Activated naive CD4-positive, alpha-beta T cell treated with anti-CD3 and anti-CD28 coated beads for 36 hours (primary cell): ENCODE data around the gene PSMA3. TPM values are rescaled to one million over a fixed set of nuclear protein-coding genes. Genes with fewer than 3 reads are reported as not detected.
A peak's percentile ranks its signal among the peaks of the same experiment; 100 is the strongest.

Experiments used
- CTCF ChIA-PET: fragments of 350-600 bp; sonication (Branson Sonifier 250); formaldehyde crosslinking; loops from one replicate; lab custom pipeline; 2021; ENCODE audit warnings: antibody characterized with exemption; lab: Charles Lee
- DNase-seq: peaks from one replicate; pipeline ENCODE4 v3.0.0-alpha.2; 2020
- H3K27ac Mint-ChIP-seq: one replicate; pipeline ENCODE4 v1.8.0; 2021; ENCODE audit warnings: mild to moderate bottlenecking, mixed read lengths
- H3K27me3 Mint-ChIP-seq: one replicate; pipeline ENCODE4 v1.8.0; 2021; ENCODE audit warnings: low read depth, mixed read lengths
- H3K36me3 Mint-ChIP-seq: one replicate; pipeline ENCODE4 v1.8.0; 2021; ENCODE audit warnings: low read depth, mixed read lengths
- H3K4me1 Mint-ChIP-seq: one replicate; pipeline ENCODE4 v1.8.0; 2021; ENCODE audit warnings: low read depth, mixed read lengths
- H3K4me3 Mint-ChIP-seq: one replicate; pipeline ENCODE4 v1.8.0; 2021; ENCODE audit warnings: mild to moderate bottlenecking, moderate library complexity, mixed read lengths
- H3K9me3 Mint-ChIP-seq: one replicate; pipeline ENCODE4 v1.8.0; 2021; ENCODE audit warnings: mixed read lengths
- intact Hi-C: fragments of 100-400 bp; cut with micrococcal nuclease; formaldehyde crosslinking; loops from one replicate; pipeline ENCODE4 v1.15.1; 2023
- total RNA-seq, 2 experiments: library from RNA; stranded (reverse); gene quantifications; one replicate each; pipeline ENCODE4 v1.2.3, GENCODE V29; 2021

The PSMA3 gene
- total RNA-seq, 2 experiments from 2014 or later: 399 to 424 TPM

GRCh38 chr14:58291646-58292045 lies 47.0 kb downstream of the PSMA3 start:
- peaks cover 46% of the 10 kb centered on the region for H3K36me3 Mint-ChIP-seq
- no peak overlapping the region for H3K27ac Mint-ChIP-seq
- intact Hi-C loops: loop anchor here (10.0 kb wide), 1 partner anchor 897 kb away; the partner anchor contains the start of gene NAA30
- no peak for DNase-seq
- peaks cover 69% of the 10 kb centered on the region for H3K4me1 Mint-ChIP-seq
- H3K27me3 Mint-ChIP-seq: no peaks in the 10 kb centered on the region
- H3K9me3 Mint-ChIP-seq: no peaks in the 10 kb centered on the region
- H3K4me3 Mint-ChIP-seq: no peak overlapping the region
- CTCF ChIA-PET: no interaction called here

- CTCF ChIA-PET: no interaction called here
- no peaks in the 10 kb centered on the region for H3K9me3 Mint-ChIP-seq
- peaks cover 45% of the 10 kb centered on the region for H3K36me3 Mint-ChIP-seq
Observed at GRCh38 chr14:58292187-58292586, 47.5 kb downstream of the PSMA3 start.

GRCh38 chr14:58294201-58294600 lies 49.6 kb downstream of the PSMA3 start:
- Mint-ChIP-seq H3K4me1 (peaks cover 49% of the 10 kb centered on the region), H3K36me3 (peaks cover 31% of the 10 kb centered on the region), H3K27ac (no peak overlapping the region), H3K4me3 (no peak overlapping the region), H3K27me3 (no peaks in the 10 kb centered on the region), H3K9me3 (no peaks in the 10 kb centered on the region)
- DNase-seq: no peak
- intact Hi-C loops: loop anchor here (10.0 kb wide), 1 partner anchor 899 kb away; the partner anchor contains the start of gene NAA30
- CTCF ChIA-PET: no interaction called here

More at GRCh38 chr14:58292187-58292586, 47.5 kb downstream of the PSMA3 start:
- intact Hi-C loops: loop anchor here (10.0 kb wide), 1 partner anchor 897 kb away; the partner anchor contains the start of gene NAA30
- Mint-ChIP-seq H3K4me1 (peaks cover 68% of the 10 kb centered on the region), H3K27ac (no peak overlapping the region), H3K27me3 (no peaks in the 10 kb centered on the region), H3K4me3 (no peak overlapping the region)
- no peak for DNase-seq

- Mint-ChIP-seq H3K27me3 (no peaks in the 10 kb centered on the region), H3K9me3 (no peaks in the 10 kb centered on the region), H3K27ac (no peak overlapping the region), H3K36me3 (peaks cover 27% of the 10 kb centered on the region), H3K4me3 (no peak overlapping the region), H3K4me1 (peaks cover 46% of the 10 kb centered on the region)
- CTCF ChIA-PET: no interaction called here
- DNase-seq: no peak
- intact Hi-C loops: loop anchor here (1.0 to 10.0 kb wide), 2 partner anchors 8 to 902 kb away; partner anchors contain the start of gene NAA30
Observed at GRCh38 chr14:58296726-58297125, 52.1 kb downstream of the PSMA3 start.

GRCh38 chr14:58297412-58297761 lies 52.7 kb downstream of the PSMA3 start:
- DNase-seq: no peak
- Mint-ChIP-seq H3K27me3 (no peaks in the 10 kb centered on the region), H3K9me3 (no peaks in the 10 kb centered on the region), H3K4me1 (peaks cover 47% of the 10 kb centered on the region), H3K27ac (no peak overlapping the region), H3K4me3 (no peak overlapping the region), H3K36me3 (peaks cover 30% of the 10 kb centered on the region)
- intact Hi-C loops: loop anchor here (1.0 to 10.0 kb wide), 2 partner anchors 9 to 903 kb away; partner anchors contain the start of gene NAA30
- CTCF ChIA-PET: interaction anchor here (1.2 to 1.3 kb wide), 2 partner anchors 24 to 51 kb away, joined by 3 read pairs; no protein-coding TSS in a partner anchor

- peak; percentile 99 for DNase-seq
- peaks cover 43% of the 10 kb centered on the region for H3K4me1 Mint-ChIP-seq
- no peak overlapping the region for H3K27ac Mint-ChIP-seq
- H3K36me3 Mint-ChIP-seq: peaks cover 25% of the 10 kb centered on the region
- no peak overlapping the region for H3K4me3 Mint-ChIP-seq
- intact Hi-C loops: loop anchor here (1.0 to 10.0 kb wide), 12 partner anchors 10 to 1951 kb away; partner anchors contain the start of genes KIAA0586, NAA30, PPM1A and PSMA3
- no peaks in the 10 kb centered on the region for H3K9me3 Mint-ChIP-seq
- no peaks in the 10 kb centered on the region for H3K27me3 Mint-ChIP-seq
- CTCF ChIA-PET: interaction anchor here (0.7 to 1.3 kb wide), 6 partner anchors 16 to 98 kb away, joined by 3 to 5 read pairs (median 4); partner anchors contain the start of gene TOMM20L
Observed at GRCh38 chr14:58297762-58298476, 53.3 kb downstream of the PSMA3 start.

GRCh38 chr14:58298477-58299400 lies 54.1 kb downstream of the PSMA3 start, which contains the start of gene ARID4A:
TSS of gene ARID4A (plus strand) at chr14:58298555. CDS start at chr14:58299855, 1,300 bp downstream.
- peaks cover 22% of the 10 kb centered on the region for H3K36me3 Mint-ChIP-seq
- H3K27ac Mint-ChIP-seq: peak within 1 kb of the TSS; percentile 85
- no peaks in the 10 kb centered on the region for H3K27me3 Mint-ChIP-seq
- H3K4me3 Mint-ChIP-seq: peak within 1 kb of the TSS; percentile 98
- CTCF ChIA-PET: interaction anchor here (0.7 to 1.6 kb wide), 8 partner anchors 9 to 98 kb away, joined by 3 to 12 read pairs (median 4); partner anchors contain the start of gene TOMM20L
- intact Hi-C loops: loop anchor here (1.0 to 10.0 kb wide), 11 partner anchors 17 to 1950 kb away; partner anchors contain the start of genes KIAA0586, NAA30, PPM1A and PSMA3
- no peaks in the 10 kb centered on the region for H3K9me3 Mint-ChIP-seq
- H3K4me1 Mint-ChIP-seq: peaks cover 41% of the 10 kb centered on the region
- DNase-seq: peak; percentile 33

- Mint-ChIP-seq H3K9me3 (no peaks in the 10 kb centered on the region), H3K4me1 (peaks cover 33% of the 10 kb centered on the region), H3K36me3 (peaks cover 22% of the 10 kb centered on the region), H3K27ac (peak overlapping the region; percentile 85), H3K27me3 (no peaks in the 10 kb centered on the region), H3K4me3 (peak overlapping the region; percentile 98)
- intact Hi-C loops: loop anchor here (2.0 to 10.0 kb wide), 3 partner anchors 191 to 1949 kb away; partner anchors contain the start of genes NAA30 and PPM1A
- peak; percentile 8 for DNase-seq
- CTCF ChIA-PET: interaction anchor here (0.7 to 1.6 kb wide), 3 partner anchors 8 to 97 kb away, joined by 3 to 12 read pairs (median 7); partner anchors contain the start of gene TOMM20L
Observed at GRCh38 chr14:58299401-58300330, 55.0 kb downstream of the PSMA3 start.

GRCh38 chr14:58301416-58301815 lies 56.8 kb downstream of the PSMA3 start:
- Mint-ChIP-seq H3K4me3 (no peak overlapping the region), H3K36me3 (peaks cover 21% of the 10 kb centered on the region), H3K27me3 (no peaks in the 10 kb centered on the region), H3K4me1 (peaks cover 28% of the 10 kb centered on the region), H3K27ac (no peak overlapping the region), H3K9me3 (no peaks in the 10 kb centered on the region)
- no peak for DNase-seq
- intact Hi-C loops: no loop called here
- CTCF ChIA-PET: no interaction called here

- intact Hi-C loops: no loop called here
- CTCF ChIA-PET: interaction anchor here (1.1 kb wide), 1 partner anchor 10 kb away, joined by 3 read pairs; no protein-coding TSS in a partner anchor
- Mint-ChIP-seq H3K27ac (peak overlapping the region; percentile 63), H3K27me3 (no peaks in the 10 kb centered on the region), H3K36me3 (peaks cover 23% of the 10 kb centered on the region), H3K9me3 (no peaks in the 10 kb centered on the region), H3K4me3 (no peak overlapping the region), H3K4me1 (peaks cover 21% of the 10 kb centered on the region)
- no peak for DNase-seq
Observed at GRCh38 chr14:58305730-58306129, 61.1 kb downstream of the PSMA3 start.
